Loucy (cell line): ENCODE data around the gene MT1B.

ENCODE experiments used
- CTCF ChIP-seq: fragments of 200-600 bp; sonication (generic); conservative IDR thresholded peaks from 2 replicates; pipeline ENCODE4 v1.5.1; 2014; ENCODE audit warnings: mild to moderate bottlenecking, antibody characterized with exemption, low read length
- EZH2phosphoT487 ChIP-seq: fragments of 200-600 bp; IDR thresholded peaks from 2 replicates; pipeline ENCODE4 v1.6.1; 2018; ENCODE audit warnings: antibody characterized with exemption, mild to moderate bottlenecking, moderate library complexity, borderline replicate concordance

GRCh38 chr16:56626685-56627084, 25.0 kb upstream of the MT1B start:
- TF ChIP-seq CTCF, result no peak
- TF ChIP-seq EZH2phosphoT487, result no peak
